ENCODE results near the gene WFIKKN2.

The WFIKKN2 gene

GRCh38 chr17:50835301-50836234, at the start of gene WFIKKN2:
Gene WFIKKN2 (plus strand): TSS chr17:50835586. CDS start chr17:50835938, 352 bp downstream.
- ChIA-PET POLR2A (interaction anchor here (1.4 kb wide), 1 partner anchor 31 kb away, joined by 3 read pairs; the partner anchor contains the start of gene TOB1), CTCF (interaction anchor here (0.6 to 17.2 kb wide), 9 partner anchors 8 to 294 kb away, joined by 3 to 516 read pairs (median 4); partner anchors contain the start of gene SPATA20)
- TF ChIP-seq CTCF (IDR thresholded peaks at IDR 0.05; ENCODE audit: insufficient read depth, low read length, missing control alignments): no peak
- no peak for DNase-seq (ENCODE audit: low read depth, low spot score)
- no peak within 1 kb of the TSS for H3K4me3 ChIP-seq (ENCODE audit: low read depth, low read length)

- H3K4me3 ChIP-seq (ENCODE audit: low read depth, low read length): no peak overlapping the region
- ChIA-PET POLR2A (no interaction called here), CTCF (interaction anchor here (1.0 to 10.7 kb wide), 12 partner anchors 10 to 169 kb away, joined by 3 to 516 read pairs (median 6); partner anchors contain the start of genes ANKRD40CL and WFIKKN2)
- DNase-seq (ENCODE audit: low read depth, low spot score): no peak
- TF ChIP-seq CTCF (IDR thresholded peaks at IDR 0.05; ENCODE audit: insufficient read depth, low read length, missing control alignments): no peak
Observed at GRCh38 chr17:50785946-50786570, 49.3 kb upstream of the WFIKKN2 start.

GRCh38 chr17:50787106-50787505, 48.3 kb upstream of the WFIKKN2 start:
- no peak overlapping the region for H3K4me3 ChIP-seq (ENCODE audit: low read depth, low read length)
- ChIA-PET CTCF (interaction anchor here (0.7 to 10.7 kb wide), 13 partner anchors 9 to 236 kb away, joined by 3 to 516 read pairs (median 5); partner anchors contain the start of genes ANKRD40CL and WFIKKN2), POLR2A (no interaction called here)
- TF ChIP-seq CTCF (IDR thresholded peaks at IDR 0.05; ENCODE audit: insufficient read depth, low read length, missing control alignments): no peak
- no peak for DNase-seq (ENCODE audit: low read depth, low spot score)

- no peak overlapping the region for H3K4me3 ChIP-seq (ENCODE audit: low read depth, low read length)
- POLR2A ChIA-PET: no interaction called here
- no peak for DNase-seq (ENCODE audit: low read depth, low spot score)
- no peak for TF ChIP-seq CTCF (IDR thresholded peaks at IDR 0.05; ENCODE audit: insufficient read depth, low read length, missing control alignments)
- CTCF ChIA-PET: interaction anchor here (1.0 to 2.9 kb wide), 6 partner anchors 7 to 166 kb away, joined by 3 to 22 read pairs (median 7); no protein-coding TSS in a partner anchor
Observed at GRCh38 chr17:50790618-50791017, 44.8 kb upstream of the WFIKKN2 start.

GRCh38 chr17:50792132-50792531, 43.3 kb upstream of the WFIKKN2 start:
- H3K4me3 ChIP-seq (ENCODE audit: low read depth, low read length): no peak overlapping the region
- TF ChIP-seq CTCF (IDR thresholded peaks at IDR 0.05; ENCODE audit: insufficient read depth, low read length, missing control alignments): no peak
- ChIA-PET CTCF (interaction anchor here (2.2 to 2.9 kb wide), 4 partner anchors 9 to 164 kb away, joined by 7 to 22 read pairs (median 12); no protein-coding TSS in a partner anchor), POLR2A (no interaction called here)
- DNase-seq (ENCODE audit: low read depth, low spot score): no peak

Measured in AG04449 (cell line).